ENCODE measurements around the gene PER1. TPM values are rescaled to one million over a fixed set of nuclear protein-coding genes. Genes with fewer than 3 reads are reported as not detected.

PER1 gene
- total and polyA plus RNA-seq, 2 of the 8 experiments (the other 6 are each of a cell fraction or from before 2014, with no cell fraction given) = 9.6 to 38.0 TPM

- TF ChIP-seq TBP (IDR thresholded peaks at IDR 0.05; ENCODE audit: low read depth, low read length) (peak; percentile 52; the same call in 1 of the 2 replicates), E2F6 (IDR thresholded peaks at IDR 0.05) (no peak), CHD2 (IDR thresholded peaks at IDR 0.05; ENCODE audit: low read length) (no peak), KDM1A (IDR thresholded peaks at IDR 0.05; ENCODE audit: borderline replicate concordance, low read length) (no peak), CTCF (IDR thresholded peaks at IDR 0.05; ENCODE audit: control extremely low read depth in 1 of 3, insufficient read depth in 1 of 3, low read depth in 1 of 3, low read length in 3 of 3) (peak; percentile 71 to 87 (median 84)), CEBPB (IDR thresholded peaks at IDR 0.05; ENCODE audit: low read depth, low read length) (no peak), POU5F1 (IDR thresholded peaks at IDR 0.05; ENCODE audit: low read depth, low read length) (no peak), GABPA (IDR thresholded peaks at IDR 0.05; ENCODE audit: borderline replicate concordance, insufficient read depth, low read length) (peak; percentile 55; the same call in 1 of the 2 replicates), SUZ12 (IDR thresholded peaks at IDR 0.05; ENCODE audit: low read length) (no peak; the same call in 1 of the 2 replicates), ZNF274 (IDR thresholded peaks at IDR 0.05; ENCODE audit: borderline replicate concordance, extremely low read depth, low read length) (no peak), SRF (IDR thresholded peaks at IDR 0.05; ENCODE audit: low read depth, low read length) (no peak), RBBP5 (IDR thresholded peaks at IDR 0.05; ENCODE audit: borderline replicate concordance, low read depth, low read length) (peak; percentile 77), YY1 (IDR thresholded peaks at IDR 0.05; ENCODE audit: low read depth, low read length) (peak; percentile 62; the same call in 1 of the 2 replicates), TAF7 (optimal IDR thresholded peaks at IDR 0.05; ENCODE audit: borderline replicate concordance, low read depth, low read length) (peak; percentile 55), RAD21 (IDR thresholded peaks at IDR 0.05 in 1 of 2, conservative IDR thresholded peaks at IDR 0.05 in 1 of 2; ENCODE audit: low read depth in 2 of 2, low read length in 2 of 2) (peak; percentile 74 to 89), CREB1 (IDR thresholded peaks at IDR 0.05) (no peak), SIN3A (conservative IDR thresholded peaks at IDR 0.05 in 1 of 2, IDR thresholded peaks at IDR 0.05 in 1 of 2; ENCODE audit: low read depth in 1 of 2, low read length in 2 of 2) (peak; percentile 55 to 64; a peak in 1 of 4 replicates), MAX (IDR thresholded peaks at IDR 0.05) (peak; percentile 55; the same call in 1 of the 2 replicates), EGR1 (IDR thresholded peaks at IDR 0.05; ENCODE audit: borderline replicate concordance, low read depth, low read length) (no peak)
Measured at GRCh38 chr17:8121681-8122421, 30.4 kb downstream of the PER1 start (continued).

Measured in H1 (cell line).